Measurements from ENCODE around the gene PRM1. TPM values are rescaled to one million over a fixed set of nuclear protein-coding genes. Genes with fewer than 3 reads are reported as not detected.

PRM1 gene
- total and polyA plus RNA-seq, 2 experiments from 2014 or later, result not detected

GRCh38 chr16:11273721-11274324 lies 7.3 kb downstream of the PRM1 start:
- no peak for TF ChIP-seq CTCF (IDR thresholded peaks at IDR 0.05; ENCODE audit: low read depth, low read length)
- H3K36me3 ChIP-seq, result no peaks in the 10 kb centered on the region
- H3K4me3 ChIP-seq, result no peak overlapping the region
- H3K9me3 ChIP-seq (ENCODE audit: low read depth), result no peaks in the 10 kb centered on the region
- H3K4me1 ChIP-seq (ENCODE audit: low read depth), result no peaks in the 10 kb centered on the region
- H3K27me3 ChIP-seq, result no peaks in the 10 kb centered on the region
- H3K27ac ChIP-seq, result no peak overlapping the region
- peak in 1 of 2 donors; percentile 16 for DNase-seq (ENCODE audit: low read depth in 1 of 2, low spot score in 1 of 2)

- H3K4me1 ChIP-seq (ENCODE audit: low read depth), result no peaks in the 10 kb centered on the region
- H3K9me3 ChIP-seq (ENCODE audit: low read depth), result no peaks in the 10 kb centered on the region
- H3K27ac ChIP-seq, result no peak within 1 kb of the TSS
- no peaks in the 10 kb centered on the region for H3K27me3 ChIP-seq
- no peak for TF ChIP-seq CTCF (IDR thresholded peaks at IDR 0.05; ENCODE audit: low read depth, low read length)
- H3K4me3 ChIP-seq, result no peak within 1 kb of the TSS
- no peaks in the 10 kb centered on the region for H3K36me3 ChIP-seq
- DNase-seq (ENCODE audit: low read depth in 1 of 2, low spot score in 1 of 2), result no peak
These were observed 8.0 kb downstream of the PRM1 start, which contains the start of gene PRM3 for GRCh38 chr16:11272921-11273720. TSS of gene PRM3 (minus strand) at chr16:11273629. CDS start at chr16:11273595, 34 bp downstream.

GRCh38 chr16:11272484-11272883 lies 8.6 kb downstream of the PRM1 start:
- no peaks in the 10 kb centered on the region for H3K27me3 ChIP-seq
- no peak for DNase-seq (ENCODE audit: low read depth in 1 of 2, low spot score in 1 of 2)
- H3K27ac ChIP-seq, result no peak overlapping the region
- H3K9me3 ChIP-seq (ENCODE audit: low read depth), result no peaks in the 10 kb centered on the region
- H3K4me1 ChIP-seq (ENCODE audit: low read depth), result no peaks in the 10 kb centered on the region
- H3K36me3 ChIP-seq, result no peaks in the 10 kb centered on the region
- H3K4me3 ChIP-seq, result no peak overlapping the region
- TF ChIP-seq CTCF (IDR thresholded peaks at IDR 0.05; ENCODE audit: low read depth, low read length), result no peak

GRCh38 chr16:11271610-11272009 lies 9.5 kb downstream of the PRM1 start:
- no peak for DNase-seq (ENCODE audit: low read depth in 1 of 2, low spot score in 1 of 2)
- no peaks in the 10 kb centered on the region for H3K27me3 ChIP-seq
- TF ChIP-seq CTCF (IDR thresholded peaks at IDR 0.05; ENCODE audit: low read depth, low read length), result no peak

GRCh38 chr16:11270602-11271162 lies 10.4 kb downstream of the PRM1 start:
- no peak for DNase-seq (ENCODE audit: low read depth in 1 of 2, low spot score in 1 of 2)
- Histone ChIP-seq H3K36me3 (no peaks in the 10 kb centered on the region), H3K4me1 (ENCODE audit: low read depth) (no peaks in the 10 kb centered on the region), H3K27ac (no peak overlapping the region), H3K27me3 (no peaks in the 10 kb centered on the region), H3K9me3 (ENCODE audit: low read depth) (no peaks in the 10 kb centered on the region), H3K4me3 (no peak overlapping the region)
- TF ChIP-seq CTCF (IDR thresholded peaks at IDR 0.05; ENCODE audit: low read depth, low read length), result no peak

More at GRCh38 chr16:11271610-11272009, 9.5 kb downstream of the PRM1 start:
- H3K36me3 ChIP-seq, result no peaks in the 10 kb centered on the region
- no peaks in the 10 kb centered on the region for H3K4me1 ChIP-seq (ENCODE audit: low read depth)
- H3K4me3 ChIP-seq, result no peak overlapping the region
- no peak overlapping the region for H3K27ac ChIP-seq
- no peaks in the 10 kb centered on the region for H3K9me3 ChIP-seq (ENCODE audit: low read depth)
